Left kidney (tissue), 2 donors: Measurements from ENCODE around the gene ANXA7. TPM values are rescaled to one million over a fixed set of nuclear protein-coding genes. Genes with fewer than 3 reads are reported as not detected.
"Not testable (repeated sequence)": the region's sequence is repeated elsewhere in the genome, so short reads cannot be mapped to it uniquely, and the experiment has no call there.

Experiments used
- DNase-seq: peaks from one replicate; pipeline ENCODE4 v3.0.0-alpha.2; 2013
- polyA plus RNA-seq: library from polyadenylated mRNA; unstranded; fragments of 120-200 nt; gene quantifications from one replicate; pipeline ENCODE4 v1.2.1, GENCODE V29; 2013; ENCODE audit not compliant: insufficient read length

ANXA7 gene
- polyA plus RNA-seq, 1 donor: 87.4 TPM

DNA sequence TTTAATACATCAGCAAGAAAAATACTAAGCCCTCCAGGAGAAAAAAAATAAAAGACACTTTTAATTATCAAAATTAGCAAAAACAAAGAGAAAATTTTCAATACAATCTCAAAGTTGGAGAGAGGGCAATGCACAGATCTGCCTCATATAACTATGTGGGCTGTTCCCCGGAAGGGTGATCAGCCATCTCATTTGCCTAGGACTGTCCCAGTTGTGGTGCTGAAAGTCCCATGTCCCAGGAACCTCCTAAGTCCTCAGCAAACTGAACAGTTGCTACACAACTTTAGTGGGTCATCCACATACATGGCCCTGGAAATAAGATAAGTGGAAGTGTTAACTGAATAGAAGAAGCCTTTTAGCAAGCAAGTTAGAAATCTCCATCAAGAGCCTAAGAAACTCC, 69.6 kb downstream of the ANXA7 start:
- no peak for DNase-seq

DNA sequence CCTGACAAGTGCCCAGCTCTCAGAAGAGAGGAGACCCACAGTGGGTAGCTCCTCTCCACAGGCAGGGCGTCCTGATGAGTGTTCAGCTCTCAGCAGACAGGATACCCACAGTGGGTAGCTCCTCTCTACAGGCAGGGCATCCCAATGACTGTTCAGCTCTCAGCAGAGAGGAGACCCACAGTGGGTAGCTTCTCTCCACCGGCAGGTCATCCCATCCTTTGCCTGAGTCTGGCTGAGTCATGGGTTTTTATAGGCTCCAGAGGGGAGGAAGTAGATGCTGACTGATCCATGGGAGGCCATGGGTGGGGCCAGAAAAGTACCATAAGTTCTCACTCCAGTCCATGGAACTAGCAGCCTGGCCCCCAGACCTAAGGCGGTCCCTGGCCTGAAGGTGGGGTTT, 73.7 kb downstream of the ANXA7 start:
- DNase-seq: no peak

DNA sequence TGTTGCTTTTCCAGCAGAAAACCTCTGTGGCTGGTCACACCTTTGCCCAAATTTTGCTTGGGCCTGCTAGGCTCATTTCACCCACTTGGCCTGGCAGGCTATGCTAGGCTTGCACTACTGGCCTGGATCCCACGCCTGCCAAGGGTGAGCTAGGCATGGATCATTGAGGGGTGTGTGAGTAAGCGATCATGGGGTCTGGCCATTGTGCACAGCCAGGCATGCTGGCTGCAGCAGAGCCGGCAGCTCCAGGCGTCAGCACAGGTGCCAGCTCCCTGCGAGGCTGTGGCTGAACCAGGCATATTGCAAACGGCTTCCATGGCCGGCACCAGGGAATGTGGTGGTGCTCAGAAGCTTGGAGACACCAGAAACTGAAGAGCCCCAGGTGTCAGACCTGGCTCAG, 74.4 kb downstream of the ANXA7 start:
- DNase-seq: no peak

DNA sequence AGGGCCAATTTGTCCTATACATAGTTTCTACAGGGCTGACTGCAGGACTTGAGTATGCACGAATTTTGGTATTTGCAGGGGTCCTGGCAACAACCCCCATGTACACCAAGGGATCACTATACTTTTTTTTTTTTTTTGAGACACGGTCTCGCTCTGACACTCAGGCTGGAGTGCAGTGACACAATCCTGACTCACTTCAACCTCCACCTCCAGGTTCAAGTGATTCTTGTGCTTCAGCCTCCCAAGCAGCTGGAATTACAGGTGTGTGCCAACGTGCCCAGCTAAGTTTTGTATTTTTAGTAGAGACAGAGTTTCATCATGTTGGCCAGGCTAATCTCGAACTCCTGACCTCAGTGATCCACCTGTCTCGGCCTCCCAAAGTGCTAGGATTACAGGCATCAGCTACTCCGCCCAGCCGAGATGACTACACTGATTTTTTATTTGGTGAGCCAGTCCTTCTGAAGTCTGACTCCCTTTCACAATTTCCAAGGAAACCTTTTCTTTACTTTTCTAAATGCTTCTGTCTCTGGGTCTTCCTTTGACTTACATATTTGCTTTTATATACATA, 75.0 kb downstream of the ANXA7 start:
- no peak for DNase-seq

DNA sequence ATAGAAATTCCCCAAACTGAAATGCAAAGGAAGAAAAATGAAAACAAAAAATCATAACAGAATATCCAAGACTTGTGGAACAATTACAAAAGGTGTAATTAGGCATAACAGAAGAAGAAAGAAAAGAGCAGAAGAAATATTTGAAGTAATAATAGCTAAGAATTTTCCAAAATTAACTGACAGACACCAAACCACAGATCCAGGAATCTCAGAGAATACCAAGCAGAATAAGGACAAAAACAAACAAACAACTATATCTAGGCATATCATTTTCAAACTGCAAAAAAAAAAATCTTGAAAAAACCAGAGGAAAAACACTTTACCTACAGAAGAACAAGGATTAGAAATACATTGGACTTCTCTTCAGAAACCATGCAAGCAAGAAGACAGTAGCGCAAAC, 80.7 kb downstream of the ANXA7 start:
- DNase-seq: no peak

DNA sequence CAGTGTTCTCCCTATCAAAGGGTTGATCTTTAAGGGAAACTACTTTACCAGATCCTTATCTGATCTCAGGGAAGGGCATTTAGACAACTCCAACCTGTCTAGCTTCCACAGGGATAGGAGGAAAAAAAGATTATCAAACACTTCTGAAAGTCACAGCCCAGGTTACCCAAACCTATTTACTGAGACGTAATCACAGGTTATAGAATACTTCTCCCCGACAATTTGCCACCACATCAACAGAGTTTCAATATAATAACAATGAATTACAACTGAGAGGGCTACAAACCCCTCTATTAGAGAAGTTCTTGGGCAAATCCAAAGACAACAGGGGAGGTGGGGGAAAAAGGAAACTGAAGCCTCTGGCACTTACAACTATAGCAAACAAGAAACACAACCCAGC, 81.5 kb downstream of the ANXA7 start:
- DNase-seq: no peak

DNA sequence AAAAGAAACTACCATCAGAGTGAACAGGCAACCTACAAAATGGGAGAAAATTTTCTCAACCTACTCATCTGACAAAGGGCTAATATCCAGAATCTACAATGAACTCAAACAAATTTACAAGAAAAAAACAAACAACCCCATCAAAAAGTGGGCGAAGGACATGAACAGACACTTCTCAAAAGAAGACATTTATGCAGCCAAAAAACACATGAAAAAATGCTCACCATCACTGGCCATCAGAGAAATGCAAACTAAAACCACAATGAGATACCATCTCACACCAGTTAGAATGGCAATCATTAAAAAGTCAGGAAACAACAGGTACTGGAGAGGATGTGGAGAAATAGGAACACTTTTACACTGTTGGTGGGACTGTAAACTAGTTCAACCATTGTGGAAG, 85.3 kb downstream of the ANXA7 start:
- DNase-seq: not testable (repeated sequence)

DNA sequence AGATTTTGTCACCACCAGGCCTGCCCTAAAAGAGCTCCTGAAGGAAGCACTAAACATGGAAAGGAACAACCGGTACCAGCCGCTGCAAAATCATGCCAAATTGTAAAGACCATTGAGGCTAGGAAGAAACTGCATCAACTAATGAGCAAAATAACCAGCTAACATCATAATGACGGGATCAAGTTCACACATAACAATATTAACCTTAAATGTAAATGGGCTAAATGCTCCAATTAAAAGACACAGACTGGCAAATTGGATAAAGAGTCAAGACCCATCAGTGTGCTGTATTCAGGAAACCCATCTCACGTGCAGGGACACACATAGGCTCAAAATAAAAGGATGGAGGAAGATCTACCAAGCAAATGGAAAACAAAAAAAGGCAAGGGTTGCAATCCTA, 88.6 kb downstream of the ANXA7 start:
- not testable (repeated sequence) for DNase-seq

Other genes with a start within 250 kb of the ANXA7 start
- 42.8 TPM for gene ECD, start 246.1 kb downstream of the ANXA7 start, polyA plus RNA-seq
- gene FAM149B1, start 245.9 kb downstream of the ANXA7 start, polyA plus RNA-seq: 61.6 TPM
- gene DNAJC9, start 166.8 kb downstream of the ANXA7 start, polyA plus RNA-seq: 41.2 TPM
- 76.0 TPM for gene MRPS16, start 161.4 kb downstream of the ANXA7 start, polyA plus RNA-seq
- 26.6 TPM for gene CFAP70, start 55.2 kb downstream of the ANXA7 start, polyA plus RNA-seq
- gene MSS51, start 19.5 kb upstream of the ANXA7 start, polyA plus RNA-seq: 6.0 TPM
- 73.1 TPM for gene PPP3CB, start 82.0 kb upstream of the ANXA7 start, polyA plus RNA-seq
- gene USP54, start 177.3 kb upstream of the ANXA7 start, polyA plus RNA-seq: 54.6 TPM
- 5.0 TPM for gene MYOZ1, start 227.4 kb upstream of the ANXA7 start, polyA plus RNA-seq
- gene SYNPO2L, start 242.0 kb upstream of the ANXA7 start, polyA plus RNA-seq: 1.6 TPM